Calu3 (cell line): ENCODE results near the gene KIRREL3. TPM values are rescaled to one million over a fixed set of nuclear protein-coding genes. Genes with fewer than 3 reads are reported as not detected.

ENCODE experiments used
- BruUV-seq: library from RNA; stranded (reverse); fragments of 400-500 nt; replicated peaks from 2 replicates; lab custom pipeline; 2021; lab: Mats Ljungman, UMichigan
- CTCF ChIA-PET: fragments of 300-600 bp; sonication (Branson Sonifier 250); formaldehyde crosslinking; loops from one replicate; lab custom pipeline; 2022; ENCODE audit warnings: antibody characterized with exemption; lab: Charles Lee
- DNase-seq: peaks from one replicate; pipeline ENCODE4 v3.0.0; 2022
- H3K27ac Mint-ChIP-seq: one replicate; pipeline ENCODE4 v1.8.0; 2022; ENCODE audit warnings: mixed read lengths; ENCODE audit not compliant: unreplicated experiment
- H3K27me3 Mint-ChIP-seq: one replicate; pipeline ENCODE4 v1.8.0; 2022; ENCODE audit warnings: mixed read lengths; ENCODE audit not compliant: unreplicated experiment
- H3K36me3 Mint-ChIP-seq: one replicate; pipeline ENCODE4 v1.8.0; 2022; ENCODE audit warnings: mild to moderate bottlenecking, moderate library complexity, mixed read lengths; ENCODE audit not compliant: insufficient read depth, unreplicated experiment
- H3K4me1 Mint-ChIP-seq: one replicate; pipeline ENCODE4 v1.8.0; 2022; ENCODE audit warnings: mild to moderate bottlenecking, low read depth, mixed read lengths; ENCODE audit not compliant: unreplicated experiment
- H3K4me3 Mint-ChIP-seq: one replicate; pipeline ENCODE4 v1.8.0; 2022; ENCODE audit warnings: mild to moderate bottlenecking, low read depth, moderate library complexity, mixed read lengths; ENCODE audit not compliant: unreplicated experiment
- H3K9me3 Mint-ChIP-seq: one replicate; pipeline ENCODE4 v1.8.0; 2022; ENCODE audit warnings: low read depth, mixed read lengths; ENCODE audit not compliant: unreplicated experiment
- CTCF ChIP-seq: fragments of 200-600 bp; IDR thresholded peaks from one replicate; pipeline ENCODE4 v1.8.0; 2022; ENCODE audit warnings: antibody characterized with exemption; ENCODE audit not compliant: unreplicated experiment
- intact Hi-C: fragments of 100-400 bp; cut with micrococcal nuclease; formaldehyde crosslinking; loops from one replicate; pipeline ENCODE4 v1.10.0; 2022; ENCODE audit not compliant: unreplicated experiment
- total RNA-seq: library from RNA; stranded (reverse); gene quantifications from 2 replicates; pipeline ENCODE4 v1.2.3, GENCODE V29; 2022

Gene KIRREL3
- total RNA-seq, 1 experiment from 2014 or later = 0.26 TPM

GRCh38 chr11:126704096-126704495 is 296.5 kb downstream of the KIRREL3 start:
- CTCF ChIA-PET = no interaction called here
- Mint-ChIP-seq H3K9me3 (no peaks in the 10 kb centered on the region), H3K4me3 (no peak overlapping the region), H3K36me3 (no peaks in the 10 kb centered on the region), H3K27ac (no peak overlapping the region), H3K27me3 (peaks cover 25% of the 10 kb centered on the region), H3K4me1 (no peaks in the 10 kb centered on the region)
- no peak for TF ChIP-seq CTCF
- intact Hi-C loops = no loop called here
- no peak for DNase-seq
- BruUV-seq = no TSS peak

- intact Hi-C loops = no loop called here
- Mint-ChIP-seq H3K36me3 (no peaks in the 10 kb centered on the region), H3K9me3 (no peaks in the 10 kb centered on the region), H3K27me3 (peaks cover 24% of the 10 kb centered on the region), H3K4me3 (no peak overlapping the region), H3K4me1 (no peaks in the 10 kb centered on the region), H3K27ac (no peak overlapping the region)
- BruUV-seq = no TSS peak
- CTCF ChIA-PET = no interaction called here
- no peak for TF ChIP-seq CTCF
- DNase-seq = no peak
Measured at GRCh38 chr11:126703662-126704061, 296.9 kb downstream of the KIRREL3 start.

GRCh38 chr11:126702987-126703386 is 297.6 kb downstream of the KIRREL3 start:
- intact Hi-C loops = no loop called here
- BruUV-seq = no TSS peak
- H3K4me1 Mint-ChIP-seq = no peaks in the 10 kb centered on the region

GRCh38 chr11:126702165-126702720 is 298.3 kb downstream of the KIRREL3 start:
- Mint-ChIP-seq H3K4me1 (no peaks in the 10 kb centered on the region), H3K4me3 (no peak overlapping the region), H3K27me3 (peaks cover 31% of the 10 kb centered on the region), H3K27ac (no peak overlapping the region), H3K9me3 (no peaks in the 10 kb centered on the region), H3K36me3 (no peaks in the 10 kb centered on the region)
- no peak for DNase-seq
- CTCF ChIA-PET = interaction anchor here (0.6 kb wide), 1 partner anchor 13 kb away, joined by 3 read pairs; no protein-coding TSS in a partner anchor
- TF ChIP-seq CTCF = no peak
- intact Hi-C loops = no loop called here
- no TSS peak for BruUV-seq

More at GRCh38 chr11:126702987-126703386, 297.6 kb downstream of the KIRREL3 start:
- no peak overlapping the region for H3K4me3 Mint-ChIP-seq
- no peaks in the 10 kb centered on the region for H3K36me3 Mint-ChIP-seq
- DNase-seq = no peak
- no peak for TF ChIP-seq CTCF
- no peak overlapping the region for H3K27ac Mint-ChIP-seq
- CTCF ChIA-PET = no interaction called here
- peaks cover 24% of the 10 kb centered on the region for H3K27me3 Mint-ChIP-seq
- no peaks in the 10 kb centered on the region for H3K9me3 Mint-ChIP-seq
